BLaER1 treated with 17β-estradiol and CSF1 and Interleukin-3, amounts not matched to agents 10 nM and 100 nM (cell line): ENCODE results near the gene GPER1.
A peak's percentile ranks its signal among the peaks of the same experiment; 100 is the strongest.
"Not testable (repeated sequence)": the region's sequence is repeated elsewhere in the genome, so short reads cannot be mapped to it uniquely, and the experiment has no call there.

Experiments used
- H3K27ac ChIP-seq, 11 experiments: shearing (Covaris generic); formaldehyde crosslinking; 2 replicates each; pipeline ENCODE4 v1.8.1; 2022
- H3K27me3 ChIP-seq, 11 experiments: shearing (Covaris generic); formaldehyde crosslinking; 2 replicates each; pipeline ENCODE4 v1.8.1; 2022
- H3K36me3 ChIP-seq, 11 experiments: shearing (Covaris generic); formaldehyde crosslinking; 2 replicates each; pipeline ENCODE4 v1.8.1; 2022
- H3K4me1 ChIP-seq, 10 experiments: shearing (Covaris generic); formaldehyde crosslinking; 2 replicates each; pipeline ENCODE4 v1.8.1; 2022
- H3K4me2 ChIP-seq, 11 experiments: shearing (Covaris generic); formaldehyde crosslinking; 2 replicates each; pipeline ENCODE4 v1.8.1; 2022
- H3K4me3 ChIP-seq, 10 experiments: shearing (Covaris generic); formaldehyde crosslinking; 2 replicates each; pipeline ENCODE4 v1.8.1; 2022
- H3K9ac ChIP-seq, 11 experiments: shearing (Covaris generic); formaldehyde crosslinking; 2 replicates each; pipeline ENCODE4 v1.8.1; 2022
- H3K9me3 ChIP-seq, 11 experiments: shearing (Covaris generic); formaldehyde crosslinking; replicated peaks in 1 of 11; 2 replicates each; pipeline ENCODE4 v1.8.1; 2022
- H4K20me1 ChIP-seq, 11 experiments: shearing (Covaris generic); formaldehyde crosslinking; 2 replicates each; pipeline ENCODE4 v1.8.1; 2022
- Cebpa-rat ChIP-seq, 11 experiments: shearing (Covaris generic); IDR thresholded peaks; 2 replicates each; pipeline ENCODE4 v1.8.1; 2022

Gene GPER1

DNA sequence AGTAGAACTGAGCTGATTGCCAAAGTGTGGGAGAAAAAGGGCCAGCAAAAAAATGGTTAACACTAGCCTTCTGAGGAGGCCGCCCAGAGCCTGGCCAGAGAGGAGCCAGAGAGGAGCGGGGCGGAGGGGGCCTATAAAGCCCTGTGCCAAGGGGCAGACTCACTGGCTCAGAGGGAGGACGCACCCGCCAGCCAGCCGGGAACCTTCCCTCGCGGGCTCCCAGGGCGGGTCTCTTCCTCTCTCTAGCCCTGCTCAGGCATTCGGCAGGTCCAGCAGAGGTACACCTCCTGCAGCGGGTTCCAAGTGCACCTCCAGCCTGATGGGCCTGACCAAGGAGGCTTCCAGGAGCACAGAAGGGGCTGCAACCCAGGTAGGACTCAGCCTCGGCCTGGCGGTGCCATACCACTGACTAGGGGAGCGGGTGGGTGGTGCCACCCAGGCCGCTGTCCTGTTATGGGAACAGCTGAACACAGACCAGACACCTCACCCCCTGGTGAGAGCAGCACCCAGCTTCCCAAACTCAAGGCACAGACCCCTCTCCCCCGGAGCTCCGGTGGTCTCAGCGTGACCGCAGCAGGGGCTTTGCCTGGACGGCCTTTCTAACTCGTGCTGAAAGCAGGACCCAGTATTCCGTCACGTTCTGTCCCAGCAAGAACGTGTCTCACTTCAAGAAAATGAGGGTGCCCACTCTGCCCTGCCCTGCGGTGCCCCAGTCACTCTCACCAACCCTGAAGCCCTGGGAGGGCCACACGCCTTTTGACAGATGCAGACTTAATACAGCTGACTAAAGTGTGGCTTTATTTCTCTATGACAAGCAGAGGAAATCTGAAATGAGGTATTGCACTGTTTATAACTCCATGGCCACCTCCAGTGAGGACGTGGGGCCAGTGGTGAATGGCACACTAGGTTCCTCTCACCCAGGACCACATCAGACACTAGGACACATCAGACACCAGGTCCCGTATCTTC is at the start of gene GPER1:
Gene GPER1, plus strand, starts transcription at position 162 of the 969 bp plus-strand sequence. CDS start 3,616 bp downstream, outside the sequence.
- Histone ChIP-seq H3K4me2 (peak within 1 kb of the TSS; percentile 81 to 97 (median 91)), H4K20me1 (peaks cover 0 to 85% (median 38%) of the 10 kb centered on the region in 11 experiments; a peak in 17 of 22 replicates), H3K9me3 (no peaks in the 10 kb centered on the region), H3K4me3 (peak within 1 kb of the TSS; percentile 17 to 50 (median 35); a peak in 14 of 20 replicates), H3K9ac (peak within 1 kb of the TSS; percentile 39 to 72 (median 63); a peak in 18 of 22 replicates), H3K4me1 (peaks cover 50 to 85% (median 74%) of the 10 kb centered on the region in 10 experiments), H3K27ac (peak within 1 kb of the TSS in 9 of 11 experiments; percentile 36 to 72 (median 66); a peak in 12 of 22 replicates), H3K36me3 (peaks cover 0 to 21% (median 10%) of the 10 kb centered on the region in 11 experiments; a peak in 11 of 22 replicates), H3K27me3 (peaks cover 0 to 6% (median 0%) of the 10 kb centered on the region in 11 experiments; a peak in 1 of 22 replicates)
- no peak for TF ChIP-seq Cebpa-rat (IDR thresholded peaks at IDR 0.05)

DNA sequence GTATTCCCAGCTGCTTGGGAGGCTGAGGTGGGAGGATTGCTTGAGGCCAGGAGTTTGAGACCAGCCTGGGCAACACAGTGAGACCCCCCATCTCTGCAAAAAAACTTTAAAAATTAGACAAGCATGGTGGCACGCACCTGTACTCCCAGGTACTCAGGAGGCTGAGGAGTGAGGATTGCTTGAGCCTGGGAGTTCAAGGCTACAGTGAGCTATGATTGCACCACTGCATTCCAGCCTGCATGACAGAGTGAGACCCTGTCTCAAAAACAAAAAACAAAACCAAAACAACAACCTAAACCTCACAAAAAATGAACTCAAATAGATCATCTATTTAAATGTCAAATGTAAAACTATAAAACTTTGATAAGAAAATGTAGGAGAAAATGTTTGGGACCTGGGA is 47.7 kb upstream of the GPER1 start:
- H3K9ac ChIP-seq, H3K4me3 ChIP-seq, H3K27ac ChIP-seq, H3K4me2 ChIP-seq, H3K27me3 ChIP-seq: not testable (repeated sequence)
- Histone ChIP-seq H3K9me3 (peaks cover 8 to 17% (median 15%) of the 10 kb centered on the region in 11 experiments; a peak in 20 of 22 replicates), H3K4me1 (peaks cover 23 to 36% (median 34%) of the 10 kb centered on the region in 10 experiments), H4K20me1 (peaks cover 0 to 35% (median 4%) of the 10 kb centered on the region in 11 experiments; a peak in 11 of 22 replicates), H3K36me3 (peaks cover 0 to 14% (median 11%) of the 10 kb centered on the region in 11 experiments; a peak in 14 of 22 replicates)

DNA sequence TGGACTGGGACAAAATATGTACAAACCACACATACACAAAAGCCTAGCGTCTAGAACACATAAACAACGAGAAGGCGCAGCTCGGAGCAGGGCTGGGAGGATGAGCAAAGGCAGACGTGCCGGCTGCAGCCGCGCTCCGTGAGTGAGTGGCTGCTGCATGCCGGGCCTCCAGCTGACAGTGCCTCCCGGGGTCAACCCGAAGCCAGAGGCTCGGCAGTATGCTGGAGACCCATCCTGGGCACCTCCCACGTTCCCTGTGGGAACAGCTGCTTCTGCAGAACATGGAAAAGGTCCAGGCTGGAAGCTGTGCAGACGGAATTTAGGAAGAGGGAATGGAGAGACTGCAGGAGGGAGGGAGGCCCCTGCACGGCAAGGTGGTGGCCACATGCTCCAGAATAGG is 47.1 kb upstream of the GPER1 start:
- H3K9me3 ChIP-seq, result peaks cover 2 to 11% (median 9%) of the 10 kb centered on the region in 11 experiments; a peak in 20 of 22 replicates
- no peak overlapping the region for H3K4me2 ChIP-seq
- H3K4me1 ChIP-seq, result peaks cover 29 to 42% (median 40%) of the 10 kb centered on the region in 10 experiments
- no peak for TF ChIP-seq Cebpa-rat (IDR thresholded peaks at IDR 0.05)
- H4K20me1 ChIP-seq, result peaks cover 0 to 40% (median 10%) of the 10 kb centered on the region in 11 experiments; a peak in 14 of 22 replicates
- H3K27me3 ChIP-seq, result no peaks in the 10 kb centered on the region; a peak in 2 of 22 replicates
- H3K9ac ChIP-seq, result no peak overlapping the region
- H3K27ac ChIP-seq, result no peak overlapping the region
- peaks cover 0 to 9% (median 6%) of the 10 kb centered on the region in 11 experiments; a peak in 13 of 22 replicates for H3K36me3 ChIP-seq
- no peak overlapping the region for H3K4me3 ChIP-seq

DNA sequence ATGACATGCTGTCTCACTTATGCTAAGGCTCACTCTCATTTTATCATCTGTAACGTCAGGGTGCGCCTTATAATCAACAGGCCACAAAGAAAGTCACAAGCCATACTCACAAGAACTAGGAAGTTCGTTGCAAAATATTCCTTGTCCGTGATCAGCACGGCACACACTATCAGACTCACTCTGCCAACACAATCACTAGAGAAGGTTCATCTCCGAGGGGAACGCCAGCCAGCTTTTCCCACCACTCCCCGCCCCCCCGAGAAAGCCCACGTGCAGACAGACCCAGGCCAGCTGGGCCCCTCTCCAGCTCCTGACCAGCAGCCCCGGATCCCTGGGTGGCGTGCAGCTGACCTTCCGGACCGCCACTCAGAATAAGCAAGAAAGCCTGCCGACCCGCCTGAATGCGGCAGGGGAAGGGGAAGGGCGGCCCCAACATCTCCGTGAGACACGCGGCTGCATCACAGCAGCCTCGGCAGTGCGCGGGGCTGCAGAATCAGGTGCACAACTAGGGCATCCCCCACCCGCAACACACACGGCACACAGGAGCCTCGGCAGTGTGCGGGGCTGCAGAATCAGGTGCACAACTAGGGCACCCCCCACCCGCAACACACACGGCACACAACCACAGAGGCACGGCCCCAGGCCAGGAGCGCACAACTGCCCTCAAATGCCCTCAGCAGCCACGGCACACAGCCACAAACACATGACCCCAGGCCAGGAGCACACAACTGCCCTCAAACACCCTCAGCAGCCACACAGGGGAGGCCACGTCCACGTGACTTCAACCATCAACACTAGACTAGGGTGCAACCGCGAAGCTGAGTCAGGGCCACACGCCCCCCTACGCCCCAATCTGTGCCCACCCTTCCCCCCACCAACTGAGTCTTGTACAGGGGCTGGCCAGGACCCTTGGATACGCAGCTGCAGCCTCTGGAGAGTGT is 46.1 kb upstream of the GPER1 start:
- Histone ChIP-seq H3K4me1 (peaks cover 39 to 52% (median 50%) of the 10 kb centered on the region in 10 experiments), H3K36me3 (no peaks in the 10 kb centered on the region), H3K27ac (no peak overlapping the region), H3K9me3 (peaks cover 0 to 1% (median 0%) of the 10 kb centered on the region in 11 experiments; a peak in 3 of 22 replicates), H3K4me2 (peak overlapping the region in 10 of 11 experiments; percentile 6 to 100 (median 100); a peak in 19 of 22 replicates), H3K27me3 (no peaks in the 10 kb centered on the region; a peak in 2 of 22 replicates), H3K9ac (no peak overlapping the region), H4K20me1 (peaks cover 0 to 51% (median 20%) of the 10 kb centered on the region in 11 experiments; a peak in 16 of 22 replicates), H3K4me3 (no peak overlapping the region)
- no peak for TF ChIP-seq Cebpa-rat (IDR thresholded peaks at IDR 0.05)

DNA sequence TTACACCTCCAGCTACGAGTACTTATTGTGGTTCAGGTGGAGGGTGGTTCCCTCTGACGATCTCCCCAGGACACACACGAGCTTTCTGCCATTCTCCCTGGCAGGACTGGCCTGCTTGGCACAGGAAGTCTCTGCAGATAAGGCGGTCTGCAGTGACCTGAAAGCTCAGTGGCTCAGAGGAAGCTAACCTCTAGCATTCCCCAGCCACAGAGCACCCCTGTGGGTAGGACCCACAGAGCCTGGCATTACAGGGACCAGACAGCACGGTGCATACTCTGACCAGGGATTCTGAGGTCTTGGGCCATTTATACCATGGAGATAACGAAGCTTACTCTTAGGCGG is 45.5 kb upstream of the GPER1 start:
- H3K9me3 ChIP-seq, result no peaks in the 10 kb centered on the region
- no peaks in the 10 kb centered on the region for H3K36me3 ChIP-seq
- peak overlapping the region in 10 of 11 experiments; percentile 6 to 100 (median 100); a peak in 19 of 22 replicates for H3K4me2 ChIP-seq
- H3K27ac ChIP-seq, result no peak overlapping the region
- H3K9ac ChIP-seq, result no peak overlapping the region; a peak in 1 of 22 replicates
- no peaks in the 10 kb centered on the region; a peak in 2 of 22 replicates for H3K27me3 ChIP-seq
- peaks cover 0 to 57% (median 27%) of the 10 kb centered on the region in 11 experiments; a peak in 16 of 22 replicates for H4K20me1 ChIP-seq
- H3K4me1 ChIP-seq, result peaks cover 45 to 58% (median 57%) of the 10 kb centered on the region in 10 experiments
- no peak overlapping the region for H3K4me3 ChIP-seq
- no peak for TF ChIP-seq Cebpa-rat (IDR thresholded peaks at IDR 0.05)

DNA sequence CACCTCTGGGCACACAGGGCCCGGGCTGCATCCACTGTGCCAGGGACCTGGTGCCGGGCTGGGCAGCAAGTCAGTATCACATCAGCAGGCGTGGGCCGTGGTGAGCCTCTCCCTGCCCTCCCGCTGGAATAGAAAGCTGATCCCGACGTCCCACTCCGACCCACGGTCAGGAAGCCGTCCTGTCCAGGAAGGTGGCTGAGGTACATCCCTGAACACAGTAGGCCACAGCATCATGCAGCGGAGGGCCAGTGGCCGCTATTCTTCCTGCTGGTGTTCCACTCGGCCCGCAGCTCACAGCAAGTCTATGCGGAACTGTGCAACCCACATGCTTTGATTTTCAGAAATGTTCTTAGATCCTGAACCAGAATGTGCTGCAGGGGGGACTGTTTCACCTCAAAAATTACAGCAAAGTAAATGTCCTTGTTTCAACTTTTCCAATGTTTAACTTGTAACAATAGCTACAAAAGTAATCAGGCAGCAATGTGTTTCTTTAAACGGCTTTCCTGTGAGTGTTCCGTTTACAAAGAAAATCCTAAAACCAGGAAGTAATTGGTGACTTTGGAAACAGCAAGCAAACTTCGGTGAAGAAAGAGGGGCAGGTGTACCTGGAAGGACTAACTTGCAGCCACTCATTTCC is 44.2 kb upstream of the GPER1 start:
- peak overlapping the region; percentile 22 to 86 (median 81); a peak in 21 of 22 replicates for H3K9ac ChIP-seq
- H3K27ac ChIP-seq, result peak overlapping the region in 10 of 11 experiments; percentile 65 to 80 (median 71); a peak in 21 of 22 replicates
- peak overlapping the region; percentile 66 to 80 (median 70); a peak in 18 of 20 replicates for H3K4me3 ChIP-seq
- no peaks in the 10 kb centered on the region for H3K36me3 ChIP-seq
- no peaks in the 10 kb centered on the region; a peak in 2 of 22 replicates for H3K27me3 ChIP-seq
- peaks cover 0 to 69% (median 37%) of the 10 kb centered on the region in 11 experiments; a peak in 16 of 22 replicates for H4K20me1 ChIP-seq
- peak overlapping the region; percentile 94 to 100 (median 100) for H3K4me2 ChIP-seq
- TF ChIP-seq Cebpa-rat (IDR thresholded peaks at IDR 0.05), result no peak
- peaks cover 57 to 70% (median 69%) of the 10 kb centered on the region in 10 experiments for H3K4me1 ChIP-seq
- H3K9me3 ChIP-seq, result no peaks in the 10 kb centered on the region

DNA sequence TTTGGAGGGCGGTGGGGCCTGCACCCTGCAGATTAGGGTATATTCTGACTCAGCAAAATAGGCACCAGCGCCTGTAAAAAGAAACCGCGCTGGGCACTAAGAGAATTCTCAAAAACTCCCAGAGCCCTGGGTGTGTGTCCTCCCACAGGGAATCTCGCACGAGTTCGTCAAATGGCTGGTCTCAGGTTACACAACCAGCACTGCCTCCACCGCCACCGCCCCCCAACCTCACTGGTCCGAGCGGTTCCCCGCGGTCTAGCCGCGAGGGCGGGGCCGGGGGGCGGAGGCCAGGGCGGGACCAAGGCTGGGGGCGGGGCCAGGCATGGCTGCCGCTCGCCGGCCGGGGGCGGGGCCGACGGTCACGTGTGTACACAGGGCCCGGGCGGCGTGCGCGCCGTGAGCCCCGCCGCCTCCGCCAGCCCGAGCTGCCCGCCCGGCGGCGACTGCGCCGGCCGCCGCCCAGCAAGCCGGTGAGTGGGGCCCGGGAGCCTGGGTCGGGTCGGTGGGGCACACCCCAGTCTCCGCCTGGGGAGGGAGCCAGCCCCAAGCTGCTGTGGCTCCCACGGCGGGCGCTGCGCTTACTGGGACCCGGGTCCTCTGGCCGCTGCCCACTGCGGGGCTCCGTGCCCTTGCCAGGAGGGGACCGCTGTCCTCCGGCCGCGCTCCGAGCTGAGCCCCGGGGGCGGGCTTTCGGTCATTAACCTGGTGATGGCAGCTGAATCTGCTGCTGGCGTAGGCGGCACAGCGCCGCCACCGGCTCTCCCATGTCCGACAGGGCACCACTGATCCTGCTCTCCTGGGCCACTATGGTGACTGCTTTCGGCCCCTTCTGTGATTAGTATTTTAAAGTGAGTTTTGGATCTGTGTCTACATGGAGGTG is 43.5 kb upstream of the GPER1 start, which contains the start of gene GPR146:
Gene GPR146, plus strand, starts transcription at position 358 of the 880 bp plus-strand sequence. CDS start 12,970 bp downstream, outside the sequence.
- H3K4me3 ChIP-seq, result peak within 1 kb of the TSS; percentile 66 to 80 (median 70)

More for the DNA sequence above, 43.5 kb upstream of the GPER1 start, which contains the start of gene GPR146:
- Histone ChIP-seq H3K36me3 (no peaks in the 10 kb centered on the region), H3K4me1 (peaks cover 65 to 78% (median 76%) of the 10 kb centered on the region in 10 experiments), H3K27ac (peak within 1 kb of the TSS; percentile 38 to 80 (median 72); a peak in 21 of 22 replicates), H3K27me3 (no peaks in the 10 kb centered on the region; a peak in 2 of 22 replicates), H3K4me2 (peak within 1 kb of the TSS; percentile 94 to 100 (median 100)), H3K9ac (peak within 1 kb of the TSS; percentile 74 to 86 (median 81)), H4K20me1 (peaks cover 0 to 77% (median 43%) of the 10 kb centered on the region in 11 experiments; a peak in 16 of 22 replicates), H3K9me3 (no peaks in the 10 kb centered on the region)
- no peak for TF ChIP-seq Cebpa-rat (IDR thresholded peaks at IDR 0.05)
